Fibroblast of skin of left quadriceps (primary cell): Measurements from ENCODE around the gene UCK2.

Experiments used
- DNase-seq, 2 experiments: peaks; one replicate each; pipeline ENCODE4 v3.0.0-alpha.2; 2013; ENCODE audit warnings: low read depth in 2 of 2

Gene UCK2

DNA sequence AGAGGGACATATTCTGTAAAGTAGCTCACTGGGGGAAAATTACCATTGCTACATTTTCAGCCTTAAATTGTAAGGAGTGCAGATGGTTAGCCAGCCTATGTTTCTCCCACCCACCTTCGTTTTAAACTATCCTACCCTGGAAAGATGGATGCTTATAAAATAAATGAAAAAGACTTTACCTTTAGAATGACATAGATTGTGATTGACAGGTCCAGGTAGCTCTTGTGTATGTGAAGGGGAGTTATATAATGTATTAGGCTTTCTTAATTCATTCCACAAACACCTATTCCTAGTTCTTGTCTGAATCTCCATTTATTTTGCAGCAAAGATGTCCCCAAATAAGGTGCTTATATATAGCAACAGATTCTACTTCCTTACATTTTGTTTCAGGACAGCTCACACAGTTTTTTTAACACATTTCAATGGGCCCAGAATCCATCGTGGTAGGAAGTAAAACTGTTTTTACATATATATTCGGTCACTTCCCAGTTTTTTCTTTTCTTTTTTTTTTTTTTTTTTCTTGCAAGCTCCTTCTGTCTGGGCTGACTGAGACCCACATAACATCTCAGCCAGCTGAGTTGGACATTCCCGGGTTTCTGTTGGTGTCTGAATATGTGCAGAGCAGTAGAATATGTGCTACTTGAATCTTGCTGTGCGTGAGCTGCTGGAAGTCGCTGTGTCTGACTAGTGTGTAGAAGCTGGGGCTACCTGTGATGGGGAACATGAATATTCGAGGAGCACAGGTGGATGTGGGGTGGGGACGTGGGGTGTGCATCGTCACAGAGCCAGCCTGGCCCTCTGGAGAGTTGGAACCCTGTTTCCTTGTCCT lies 27.8 kb downstream of the UCK2 start:
- no peak for DNase-seq

DNA sequence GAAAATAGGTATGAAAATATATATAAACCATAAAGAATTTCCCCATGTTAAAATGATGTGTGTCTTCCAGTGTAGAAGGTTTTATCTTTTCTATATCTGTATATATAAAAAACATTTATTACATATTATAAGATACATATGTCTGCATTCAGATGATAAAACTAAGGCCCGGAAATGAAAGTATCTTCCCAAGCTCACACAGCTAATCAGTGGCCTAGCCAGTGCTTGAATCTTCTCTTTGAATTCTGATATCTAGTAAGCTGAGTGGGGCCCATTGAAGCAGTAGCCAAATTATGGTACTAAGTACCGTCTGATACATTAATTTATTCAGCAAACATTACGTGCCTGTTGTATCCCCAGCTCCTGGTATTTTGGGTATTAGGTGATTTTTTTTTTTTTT lies 28.6 kb downstream of the UCK2 start:
- no peak for DNase-seq

DNA sequence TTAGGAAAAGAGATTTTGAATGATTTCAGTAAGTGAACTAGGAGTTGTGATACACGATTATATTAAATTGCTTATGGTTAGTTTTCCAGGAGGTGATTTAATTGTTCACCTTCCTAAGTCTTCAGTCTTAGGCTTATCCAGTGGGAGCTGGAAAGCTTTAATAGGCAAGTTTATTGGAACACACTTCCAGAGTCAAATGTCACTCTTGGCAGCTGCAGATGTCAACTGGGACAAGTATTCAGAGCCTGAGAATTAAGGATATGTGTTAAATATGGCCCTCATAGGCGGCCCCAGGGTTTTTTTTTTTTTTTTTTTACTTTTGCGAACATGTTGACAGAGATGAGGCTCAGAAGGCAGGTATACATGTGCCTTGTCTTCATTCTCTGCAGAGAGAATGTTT lies 29.2 kb downstream of the UCK2 start:
- no peak for DNase-seq

DNA sequence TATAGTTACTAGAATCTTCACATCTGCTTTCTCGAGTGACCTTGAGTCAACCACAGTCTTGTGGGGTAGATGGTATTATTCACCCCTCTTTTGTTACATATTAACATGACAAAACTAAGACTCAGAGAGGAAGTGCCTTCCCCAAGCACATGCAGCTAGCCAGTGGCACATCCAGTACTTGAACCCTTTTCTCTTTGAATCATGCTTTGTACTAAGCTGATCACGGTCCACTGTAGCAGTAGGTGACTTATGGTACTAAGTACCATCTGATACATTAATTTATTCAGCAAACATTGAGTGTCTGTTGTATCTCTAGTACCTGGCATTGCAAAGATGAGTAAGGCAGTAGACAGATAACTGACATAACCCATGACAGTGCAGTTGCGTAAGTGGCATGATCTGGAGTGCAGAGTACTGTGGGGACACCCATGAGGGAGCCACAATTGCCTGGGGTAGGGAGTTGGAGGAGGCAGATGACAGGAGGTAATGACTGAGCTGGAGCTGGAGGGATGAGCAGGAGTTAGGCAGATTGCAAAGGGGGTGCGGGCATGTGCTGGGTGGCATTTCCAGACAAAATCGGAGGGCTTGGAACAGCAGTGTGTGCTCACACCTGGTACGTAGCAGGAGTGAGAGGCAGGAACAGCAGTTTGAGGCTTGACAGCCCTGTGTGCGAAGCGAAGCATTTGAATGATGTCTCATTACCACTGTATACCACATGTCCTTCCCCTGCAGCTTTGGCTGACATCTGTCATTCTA lies 29.8 kb downstream of the UCK2 start:
- no peak for DNase-seq

DNA sequence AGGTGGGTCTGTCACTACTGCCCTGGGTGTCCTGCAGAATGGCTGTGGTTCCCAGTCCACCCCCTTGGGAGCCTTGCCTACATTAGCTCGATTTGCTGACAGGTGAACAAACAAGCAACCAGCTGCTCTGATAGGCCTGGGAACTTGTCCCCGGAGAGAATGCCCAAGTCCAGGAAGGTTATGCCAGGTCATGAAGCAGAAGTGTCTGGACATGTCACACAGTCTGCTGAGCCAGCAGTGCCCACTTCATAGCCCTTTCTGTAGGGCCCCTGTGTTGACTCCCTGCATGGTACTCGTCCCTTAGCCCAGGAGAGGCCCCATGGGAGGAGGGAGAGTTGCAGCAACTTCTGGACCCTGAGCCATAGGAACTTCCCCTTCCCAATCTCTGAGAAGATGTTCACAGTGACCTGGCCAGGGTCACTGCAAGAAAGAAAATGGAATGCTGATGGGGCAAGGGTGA lies 31.0 kb downstream of the UCK2 start:
- DNase-seq = no peak

DNA sequence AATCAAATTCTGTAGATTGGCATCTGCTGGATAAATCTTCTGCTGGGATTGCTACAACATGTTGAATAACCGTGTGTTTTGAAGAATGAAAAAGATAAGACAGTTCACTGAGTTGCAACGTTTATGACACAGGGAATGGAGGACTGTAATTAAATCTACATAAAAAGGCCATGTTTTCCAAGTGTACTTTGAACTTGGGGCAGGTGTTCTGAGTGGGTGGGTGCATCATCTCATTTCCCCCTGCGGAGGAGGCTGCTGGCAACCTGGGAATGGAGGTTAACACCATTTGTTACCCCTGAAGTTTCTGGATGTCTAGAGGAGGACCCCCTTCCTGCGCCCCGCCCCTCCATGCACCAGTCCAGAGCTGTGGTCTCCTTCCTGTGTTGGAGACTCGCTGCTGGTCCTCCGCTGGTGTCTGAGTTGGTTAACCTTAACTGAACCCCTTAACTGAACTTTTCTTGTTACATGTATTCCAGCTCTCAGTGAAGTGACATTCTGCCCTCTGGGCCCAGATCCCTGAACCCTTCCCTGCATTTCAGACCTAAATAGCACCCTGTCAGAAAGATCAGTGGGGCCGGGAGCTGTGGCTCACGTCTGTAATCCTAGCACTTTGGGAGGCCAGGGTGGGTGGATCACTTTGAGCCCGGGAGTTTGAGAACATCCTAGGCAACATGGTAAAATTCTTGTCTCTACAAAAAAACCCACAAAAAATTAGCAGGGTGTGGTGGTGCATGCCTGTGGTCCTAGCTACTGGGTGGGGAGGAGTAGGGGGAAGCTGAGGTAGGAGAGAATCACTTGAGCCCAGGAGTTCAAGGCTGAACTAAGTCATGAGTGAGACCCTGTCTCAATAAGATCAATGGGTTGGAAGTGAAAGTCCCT lies 31.8 kb downstream of the UCK2 start:
- DNase-seq = no peak

DNA sequence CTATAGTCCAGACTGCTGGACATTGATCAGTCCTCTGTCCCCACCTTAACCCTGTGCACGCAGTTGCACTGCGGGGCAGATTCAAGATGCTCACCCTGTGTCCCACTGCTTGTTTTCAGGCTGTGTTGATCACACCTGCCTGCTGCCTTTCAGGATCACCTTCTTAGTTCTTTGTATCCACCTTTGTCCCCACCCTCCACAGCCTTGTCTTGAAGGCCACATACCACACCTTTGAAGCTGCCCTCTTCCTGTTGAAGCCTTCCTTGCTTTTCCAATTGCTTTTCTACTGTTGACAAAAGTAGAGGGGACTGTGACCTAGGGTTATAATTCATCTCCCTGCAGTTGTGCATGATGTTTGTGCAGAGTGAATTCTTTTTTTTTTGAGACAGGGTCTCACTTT lies 32.7 kb downstream of the UCK2 start:
- DNase-seq = no peak

DNA sequence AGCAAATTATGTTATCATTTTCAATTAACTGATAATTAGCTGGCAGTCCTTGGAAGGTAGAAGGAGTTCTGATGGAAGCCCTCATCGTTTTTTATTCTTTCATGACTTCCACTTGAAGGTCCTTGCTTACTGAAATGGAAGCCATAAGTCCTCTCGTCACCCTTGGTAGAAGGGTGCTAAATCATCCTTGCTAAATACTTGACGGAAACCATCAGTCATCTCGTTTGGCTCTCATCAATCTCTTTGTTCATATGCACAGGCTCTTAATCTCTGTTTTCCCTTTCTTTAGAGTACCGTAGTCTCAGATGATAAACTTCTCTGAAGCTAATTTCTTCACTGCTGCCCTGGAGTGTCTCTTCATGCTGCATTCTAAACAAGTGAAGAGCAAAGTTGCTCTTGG lies 34.5 kb downstream of the UCK2 start:
- DNase-seq = no peak

DNA sequence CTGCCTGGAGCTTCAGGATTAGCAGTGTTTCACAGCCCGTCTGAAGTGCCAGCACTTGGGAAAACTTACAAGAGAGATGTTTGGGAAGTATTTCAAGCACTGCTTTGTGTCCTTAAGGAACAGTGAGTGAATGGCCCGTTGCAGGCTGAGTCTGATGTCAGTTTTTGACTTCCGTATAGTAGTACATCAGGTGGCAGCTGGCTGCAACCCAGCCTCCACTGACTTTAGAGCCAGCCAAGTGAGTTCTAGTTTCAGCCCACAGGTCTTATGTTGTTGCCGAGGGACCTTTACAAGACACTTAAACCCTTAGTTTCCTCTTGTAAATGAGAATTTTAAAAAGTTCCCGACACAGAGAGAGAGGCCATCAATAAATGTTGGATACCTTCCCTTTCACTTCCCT lies 35.0 kb downstream of the UCK2 start:
- DNase-seq = no peak

DNA sequence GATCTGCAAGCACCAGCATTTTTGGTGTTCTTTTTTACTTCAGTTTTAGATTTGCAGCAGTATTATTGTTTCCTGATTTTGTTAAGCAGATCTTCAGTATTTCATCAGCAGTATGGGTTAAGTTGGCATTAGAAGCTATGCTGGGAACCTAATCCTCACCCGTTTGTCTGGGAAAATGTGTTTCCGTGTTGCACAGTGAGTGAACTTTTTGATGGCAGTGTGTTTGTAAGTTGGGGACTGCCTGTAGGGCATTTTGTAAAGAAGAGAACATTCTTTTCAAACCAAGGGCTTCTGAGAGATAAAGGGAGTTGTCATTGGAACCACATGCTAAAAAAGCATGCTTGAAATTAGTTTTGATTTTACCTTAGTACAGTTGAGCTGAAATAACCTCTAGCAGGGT lies 35.9 kb downstream of the UCK2 start:
- DNase-seq = no peak

DNA sequence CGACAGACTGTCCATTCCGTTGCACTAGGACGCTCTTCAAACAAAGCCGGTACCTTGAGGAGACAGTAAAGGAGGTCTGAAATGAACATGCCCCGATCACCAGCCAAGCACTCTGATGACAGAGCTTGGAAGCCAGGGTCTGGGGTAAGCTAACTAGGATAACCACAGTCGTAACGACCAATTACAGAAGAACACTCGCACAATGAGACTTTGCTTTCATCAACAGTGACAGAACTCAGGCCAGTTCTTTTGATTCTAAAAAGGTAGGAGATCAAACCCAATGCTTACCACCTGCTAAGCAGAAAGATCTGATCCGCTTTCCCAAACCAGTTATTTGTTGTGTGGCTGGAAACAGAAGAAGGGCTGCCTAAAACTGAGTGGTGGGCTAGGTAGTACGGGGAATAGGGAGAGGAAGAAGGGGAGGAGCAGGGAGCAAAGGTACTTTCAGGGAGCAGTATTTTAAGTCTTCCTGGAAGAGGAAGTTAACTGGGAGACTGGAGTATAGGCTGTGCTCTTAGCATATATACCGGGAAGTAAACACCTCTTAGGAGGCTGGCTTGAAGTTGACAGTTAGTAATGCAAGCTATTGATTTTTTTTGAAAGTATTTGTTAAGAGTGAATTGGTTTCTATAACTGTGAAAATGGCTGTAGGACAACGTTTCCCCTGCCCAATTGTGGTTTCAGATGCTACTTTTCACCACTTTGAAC lies 38.4 kb downstream of the UCK2 start:
- DNase-seq = no peak

DNA sequence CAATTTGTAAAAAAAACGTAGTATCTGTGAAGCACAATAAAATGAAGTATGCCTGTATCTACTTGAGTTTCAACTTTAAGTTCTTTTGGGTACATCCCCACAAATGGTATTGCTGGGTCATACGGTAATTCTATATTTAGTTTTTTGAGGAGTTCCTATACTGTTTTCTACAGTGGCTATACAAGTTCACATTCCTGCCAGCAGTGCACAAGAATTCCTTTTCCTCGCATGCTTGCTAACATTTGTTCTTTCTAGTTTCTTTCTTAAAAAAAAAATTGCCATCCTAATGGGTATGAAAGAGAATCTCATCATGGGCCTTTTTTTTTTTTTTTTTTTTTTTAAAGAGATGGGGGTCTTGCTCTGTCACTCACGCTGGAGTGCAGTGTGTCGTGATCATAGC lies 41.9 kb downstream of the UCK2 start:
- no peak for DNase-seq

DNA sequence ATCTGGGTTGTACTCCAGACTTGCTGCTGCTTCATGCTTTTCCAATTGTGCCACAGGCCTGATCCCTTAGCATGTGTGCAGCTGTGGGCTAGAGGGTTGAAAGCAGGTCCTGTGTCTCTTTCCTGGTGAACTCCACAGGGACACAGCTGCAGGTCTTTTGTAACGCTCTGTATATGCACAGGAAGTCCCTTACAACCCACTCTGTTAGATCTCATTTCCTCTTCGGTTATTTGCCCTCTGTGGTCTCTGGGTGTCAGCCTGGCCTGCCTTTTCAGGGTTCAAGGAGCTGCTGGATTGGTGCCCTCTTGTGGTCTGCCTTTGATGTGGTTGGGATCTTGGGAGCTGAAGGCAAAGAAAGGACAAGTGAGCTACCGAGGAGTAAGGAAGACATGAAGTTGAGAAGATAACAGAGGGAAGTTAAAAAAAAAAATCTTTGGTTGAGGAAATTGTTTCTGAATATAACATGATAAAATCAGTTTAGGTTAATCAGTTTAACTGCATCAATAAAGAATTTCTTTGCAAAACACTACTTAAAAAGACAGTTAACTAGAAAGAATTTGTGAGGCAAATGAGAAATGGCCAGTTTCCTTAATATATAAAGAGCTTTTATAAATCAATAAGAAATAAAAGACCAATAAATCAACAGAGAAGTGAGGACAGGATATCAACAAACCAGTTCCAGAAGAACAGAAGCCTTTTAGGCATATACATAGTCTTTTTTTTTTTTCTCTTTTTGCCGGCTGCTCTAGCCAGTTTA lies 44.1 kb downstream of the UCK2 start:
- no peak for DNase-seq

DNA sequence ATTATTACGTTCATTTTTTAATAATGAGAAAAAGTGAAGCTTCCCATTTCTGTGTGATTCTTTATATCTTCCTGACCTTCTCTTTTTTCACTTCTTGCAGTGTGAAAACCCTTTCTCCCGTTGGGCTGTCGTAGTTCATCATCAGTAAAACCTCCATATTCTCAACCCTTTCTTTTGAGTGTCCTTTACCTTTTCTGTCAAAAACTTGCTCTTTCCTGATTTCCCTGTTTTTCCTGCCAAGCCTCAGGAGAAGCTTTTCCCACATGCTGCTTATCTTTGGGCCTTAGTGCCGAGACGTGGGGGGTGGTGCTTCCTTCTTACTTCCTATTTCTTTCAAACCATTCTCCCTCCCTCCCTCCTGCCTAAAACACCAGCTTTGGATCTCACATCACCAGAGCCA lies 46.1 kb downstream of the UCK2 start:
- DNase-seq = no peak

DNA sequence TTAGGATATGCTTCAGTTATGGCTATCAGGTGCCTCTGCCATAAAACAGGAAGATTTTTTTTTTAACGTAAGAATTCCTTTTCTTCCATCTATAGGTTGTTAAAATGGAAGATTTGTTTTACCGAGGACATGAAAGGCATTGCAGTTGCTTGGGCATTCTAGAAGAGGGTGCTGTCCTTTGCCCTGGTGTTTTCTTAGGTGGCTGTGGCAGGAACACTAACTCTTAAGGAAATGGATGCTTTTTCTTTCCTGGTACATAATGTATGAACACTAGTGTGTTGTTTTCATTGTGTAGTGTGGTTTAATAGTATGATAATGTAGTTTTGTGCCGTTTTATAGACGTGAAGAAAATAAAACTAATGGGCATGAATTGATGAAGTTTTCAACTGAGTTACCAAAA lies 47.2 kb downstream of the UCK2 start:
- DNase-seq = no peak

DNA sequence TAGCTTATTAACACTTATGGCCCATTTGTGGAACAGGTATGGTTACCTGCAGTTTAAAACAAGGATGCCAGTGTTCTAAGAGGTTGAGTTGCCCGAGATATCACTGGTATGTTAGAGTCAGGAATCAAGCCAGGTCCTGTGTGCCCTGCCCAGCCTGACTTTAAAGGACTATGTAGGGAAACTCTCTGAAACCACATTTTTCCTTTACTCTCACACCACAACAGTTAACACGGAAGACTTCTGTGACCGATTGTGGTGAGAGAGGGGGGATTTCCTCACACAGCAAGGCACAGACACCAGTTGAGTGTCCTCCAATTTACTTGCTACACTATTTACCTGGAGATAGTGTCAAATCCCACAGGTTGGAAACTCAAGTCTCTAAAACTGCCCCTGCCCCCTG lies 47.8 kb downstream of the UCK2 start:
- no peak for DNase-seq

DNA sequence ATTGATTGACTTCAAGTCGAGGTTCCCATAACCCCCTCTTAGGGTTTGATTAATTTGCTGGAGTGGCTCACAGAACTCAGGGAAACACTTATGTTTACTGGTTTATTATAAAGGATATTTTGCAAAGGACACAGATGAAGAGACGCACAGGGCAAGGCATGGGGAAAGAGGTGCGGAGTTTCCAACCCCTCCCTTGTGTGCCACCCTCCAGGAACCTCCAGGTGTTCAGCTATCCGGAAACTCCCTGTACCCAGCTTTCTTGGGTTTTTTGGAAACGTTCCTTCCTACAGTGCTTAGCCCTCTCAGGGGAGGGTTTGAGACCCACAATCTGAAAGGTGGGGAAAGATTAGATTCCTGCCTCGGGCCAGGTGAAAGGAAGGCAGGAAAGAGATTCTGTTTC lies 48.2 kb downstream of the UCK2 start:
- DNase-seq = no peak

DNA sequence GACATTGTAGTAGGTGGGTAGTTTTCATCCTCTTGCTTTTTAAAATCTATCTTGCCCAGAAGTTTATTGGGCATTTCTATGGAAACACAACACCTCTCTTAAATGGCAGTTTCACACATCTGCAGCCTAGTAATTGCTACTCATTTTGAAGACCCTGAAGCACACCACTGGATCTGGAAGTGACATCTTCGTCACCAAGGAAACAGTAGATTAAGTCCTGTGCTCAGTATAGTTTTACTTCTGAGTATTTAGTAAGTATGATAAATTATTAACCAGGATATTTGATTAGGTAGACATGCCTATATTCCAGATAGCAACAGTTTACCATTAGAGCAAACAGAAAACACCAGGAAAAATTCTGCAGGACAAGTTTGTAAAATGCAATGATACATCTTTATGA lies 48.7 kb downstream of the UCK2 start:
- no peak for DNase-seq

DNA sequence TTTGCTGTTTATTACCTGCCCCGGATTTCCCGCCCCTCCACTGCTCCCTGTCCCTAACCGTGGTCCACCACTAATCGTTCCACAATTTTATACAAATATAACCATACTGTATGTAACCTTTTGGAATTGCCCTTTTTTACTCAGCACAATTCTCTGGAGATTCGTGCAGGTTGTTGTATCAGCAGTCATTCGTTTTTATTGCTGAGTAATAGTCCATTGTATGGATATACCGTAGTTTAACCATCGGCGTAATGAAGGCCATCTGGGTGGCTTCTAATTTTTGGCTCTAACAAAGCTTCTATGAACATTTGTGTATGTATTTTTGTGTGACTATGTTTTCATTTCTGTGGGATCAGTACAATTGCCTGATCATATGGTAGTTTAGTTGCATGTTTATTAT lies 50.0 kb downstream of the UCK2 start:
- no peak for DNase-seq

DNA sequence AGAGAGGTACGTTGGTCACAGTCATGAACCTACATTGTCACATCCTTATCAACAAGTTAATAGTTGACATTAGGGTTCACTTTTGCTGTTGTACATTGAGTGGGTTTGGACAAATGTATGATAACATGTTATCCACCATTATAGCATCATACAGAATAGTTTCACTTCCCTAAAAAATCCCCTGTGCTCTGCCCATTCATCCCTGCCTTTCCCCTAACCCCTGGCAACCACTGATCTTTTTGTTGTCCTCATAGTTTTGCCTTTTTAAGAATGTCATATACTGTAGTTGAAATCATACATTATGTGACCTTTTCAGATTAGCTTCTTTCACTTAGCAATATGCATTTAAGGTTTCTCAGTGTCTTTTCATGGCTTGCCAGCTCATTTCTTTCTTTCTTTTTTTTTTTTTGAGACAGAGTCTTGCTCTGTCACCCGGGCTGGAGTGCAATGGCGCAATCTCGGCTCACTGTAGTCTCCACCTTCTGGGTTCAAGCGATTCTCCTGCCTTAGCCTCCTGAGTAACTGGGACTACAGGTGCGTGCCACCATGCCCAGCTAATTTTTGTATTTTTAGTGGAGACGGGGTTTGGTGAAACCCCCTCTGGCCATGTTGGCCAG lies 50.6 kb downstream of the UCK2 start:
- no peak for DNase-seq

DNA sequence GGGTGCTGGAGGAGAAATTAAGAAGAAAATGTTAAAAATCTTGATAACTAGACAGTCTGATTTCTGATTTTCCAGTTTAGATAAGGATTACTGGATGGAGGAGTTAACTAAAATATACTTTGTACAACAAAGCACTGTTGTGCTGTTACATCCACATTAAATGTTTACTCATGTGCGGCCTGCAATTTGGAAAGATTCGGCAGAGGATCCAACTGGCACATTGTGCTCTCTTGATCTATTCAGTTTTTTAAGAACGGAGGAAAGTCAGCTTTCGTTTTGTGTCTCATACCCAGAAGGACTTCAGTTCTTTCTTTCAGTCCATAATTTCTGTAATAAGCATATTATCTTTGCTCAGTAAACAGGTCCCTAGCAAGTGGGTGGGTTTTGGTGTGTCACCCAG lies 52.5 kb downstream of the UCK2 start:
- DNase-seq = no peak
